C4-2B (cell line): ENCODE measurements around the gene SORCS2.

Source experiments
- ZFX ChIP-seq: fragments of 450-650 bp; IDR thresholded peaks from 2 replicates; pipeline ENCODE4 v1.6.1; 2017
- TF ChIP-seq, protein P1 (sequence below): fragments of 450-650 bp; conservative IDR thresholded peaks from 2 replicates; pipeline ENCODE4 v1.5.1; 2017; ENCODE audit warnings: mild to moderate bottlenecking

DNA sequence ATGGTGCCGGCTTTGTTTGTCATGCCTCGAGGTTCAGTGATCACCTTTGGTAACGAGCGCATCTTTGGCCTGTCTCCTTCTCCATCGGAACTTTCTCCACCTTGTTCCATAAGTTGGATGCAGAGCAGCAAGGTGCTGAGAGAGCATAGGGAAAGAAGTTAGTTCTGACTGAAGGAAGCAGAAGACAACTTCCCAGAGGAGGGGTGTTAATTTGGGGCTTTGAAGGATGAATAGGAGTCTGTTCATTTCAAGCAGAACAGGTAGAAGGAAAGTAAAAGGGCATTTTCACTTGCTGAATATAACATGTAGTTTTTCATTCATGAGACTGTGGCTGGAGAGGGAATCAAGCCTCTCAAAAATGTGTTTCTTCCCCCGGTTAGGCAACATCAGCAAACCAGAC lies 474.4 kb downstream of the SORCS2 start:
- TF ChIP-seq, protein P1, sequence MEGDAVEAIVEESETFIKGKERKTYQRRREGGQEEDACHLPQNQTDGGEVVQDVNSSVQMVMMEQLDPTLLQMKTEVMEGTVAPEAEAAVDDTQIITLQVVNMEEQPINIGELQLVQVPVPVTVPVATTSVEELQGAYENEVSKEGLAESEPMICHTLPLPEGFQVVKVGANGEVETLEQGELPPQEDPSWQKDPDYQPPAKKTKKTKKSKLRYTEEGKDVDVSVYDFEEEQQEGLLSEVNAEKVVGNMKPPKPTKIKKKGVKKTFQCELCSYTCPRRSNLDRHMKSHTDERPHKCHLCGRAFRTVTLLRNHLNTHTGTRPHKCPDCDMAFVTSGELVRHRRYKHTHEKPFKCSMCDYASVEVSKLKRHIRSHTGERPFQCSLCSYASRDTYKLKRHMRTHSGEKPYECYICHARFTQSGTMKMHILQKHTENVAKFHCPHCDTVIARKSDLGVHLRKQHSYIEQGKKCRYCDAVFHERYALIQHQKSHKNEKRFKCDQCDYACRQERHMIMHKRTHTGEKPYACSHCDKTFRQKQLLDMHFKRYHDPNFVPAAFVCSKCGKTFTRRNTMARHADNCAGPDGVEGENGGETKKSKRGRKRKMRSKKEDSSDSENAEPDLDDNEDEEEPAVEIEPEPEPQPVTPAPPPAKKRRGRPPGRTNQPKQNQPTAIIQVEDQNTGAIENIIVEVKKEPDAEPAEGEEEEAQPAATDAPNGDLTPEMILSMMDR: no peak
- no peak for TF ChIP-seq ZFX
